Measurements from ENCODE around the gene CRHR2. TPM values are rescaled to one million over a fixed set of nuclear protein-coding genes. Genes with fewer than 3 reads are reported as not detected.

The CRHR2 gene
- total and polyA plus RNA-seq, 12 donors: under 0.01 to 0.03 TPM; not detected in 10

DNA sequence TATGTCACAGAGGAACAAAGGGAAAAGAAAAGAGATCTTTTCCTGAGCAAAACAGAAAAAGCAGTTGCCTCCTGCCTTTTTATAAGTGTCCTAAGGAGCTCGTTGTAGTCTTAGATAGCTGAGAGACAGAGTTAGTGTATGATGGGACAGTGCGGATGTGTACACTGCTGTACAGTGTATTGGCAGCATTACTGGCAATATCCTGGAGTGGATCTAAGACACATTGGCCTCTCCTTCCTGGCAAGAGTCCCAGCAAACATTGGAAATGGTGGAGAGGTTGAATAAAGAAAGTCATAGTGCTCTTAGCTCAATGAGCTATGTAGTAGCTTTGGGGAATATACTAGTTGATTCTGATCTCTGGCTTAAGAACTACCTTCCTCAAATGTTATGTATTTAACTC is 64.9 kb downstream of the CRHR2 start:
- Histone ChIP-seq H3K27ac (no peak overlapping the region), H3K36me3 (replicated peaks in 1 of 2) (peaks cover 0 to 52% of the 10 kb centered on the region in 2 donors), H3K9me3 (replicated peaks in 1 of 3) (no peaks in the 10 kb centered on the region), H3K4me1 (replicated peaks in 1 of 2) (no peaks in the 10 kb centered on the region), H3K27me3 (no peaks in the 10 kb centered on the region), H3K4me3 (no peak overlapping the region)
- no peak for DNase-seq
- TF ChIP-seq, protein P1, sequence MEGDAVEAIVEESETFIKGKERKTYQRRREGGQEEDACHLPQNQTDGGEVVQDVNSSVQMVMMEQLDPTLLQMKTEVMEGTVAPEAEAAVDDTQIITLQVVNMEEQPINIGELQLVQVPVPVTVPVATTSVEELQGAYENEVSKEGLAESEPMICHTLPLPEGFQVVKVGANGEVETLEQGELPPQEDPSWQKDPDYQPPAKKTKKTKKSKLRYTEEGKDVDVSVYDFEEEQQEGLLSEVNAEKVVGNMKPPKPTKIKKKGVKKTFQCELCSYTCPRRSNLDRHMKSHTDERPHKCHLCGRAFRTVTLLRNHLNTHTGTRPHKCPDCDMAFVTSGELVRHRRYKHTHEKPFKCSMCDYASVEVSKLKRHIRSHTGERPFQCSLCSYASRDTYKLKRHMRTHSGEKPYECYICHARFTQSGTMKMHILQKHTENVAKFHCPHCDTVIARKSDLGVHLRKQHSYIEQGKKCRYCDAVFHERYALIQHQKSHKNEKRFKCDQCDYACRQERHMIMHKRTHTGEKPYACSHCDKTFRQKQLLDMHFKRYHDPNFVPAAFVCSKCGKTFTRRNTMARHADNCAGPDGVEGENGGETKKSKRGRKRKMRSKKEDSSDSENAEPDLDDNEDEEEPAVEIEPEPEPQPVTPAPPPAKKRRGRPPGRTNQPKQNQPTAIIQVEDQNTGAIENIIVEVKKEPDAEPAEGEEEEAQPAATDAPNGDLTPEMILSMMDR (IDR thresholded peaks at IDR 0.05): no peak
- TF ChIP-seq POLR2A (IDR thresholded peaks at IDR 0.05): no peak
- 84 to 91% (median 87%) methylated on average over 2 of the region's 2 CpGs for WGBS, 4 donors
- intact Hi-C loops (cut with DNase I): no loop called here

DNA sequence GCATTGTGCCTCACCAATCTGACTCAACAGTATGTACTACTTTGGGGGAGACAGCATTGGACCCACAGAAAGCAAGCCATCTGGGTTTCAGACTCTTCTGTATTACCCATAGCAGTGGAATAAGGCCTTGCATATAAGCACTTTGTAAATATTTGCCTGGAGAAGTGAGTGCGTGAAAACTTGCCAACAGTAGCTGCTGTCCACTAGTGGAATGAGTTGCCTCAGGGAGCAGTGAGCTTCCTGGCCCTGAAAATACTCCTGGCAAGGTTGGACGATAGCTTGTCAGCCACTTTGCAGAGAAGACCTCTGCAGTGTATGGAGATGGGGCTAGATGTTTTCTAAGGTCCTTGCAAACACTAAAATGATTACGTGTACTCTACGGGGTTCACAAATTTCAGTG is 65.9 kb downstream of the CRHR2 start:
- no peak for DNase-seq
- no peak for TF ChIP-seq POLR2A (IDR thresholded peaks at IDR 0.05)
- TF ChIP-seq, protein P1 (IDR thresholded peaks at IDR 0.05): no peak
- Histone ChIP-seq H3K27me3 (no peaks in the 10 kb centered on the region), H3K4me3 (no peak overlapping the region), H3K4me1 (replicated peaks in 1 of 2) (no peaks in the 10 kb centered on the region), H3K27ac (no peak overlapping the region), H3K36me3 (replicated peaks in 1 of 2) (peaks cover 0 to 51% of the 10 kb centered on the region in 2 donors), H3K9me3 (replicated peaks in 1 of 3) (no peaks in the 10 kb centered on the region)
- WGBS, 4 donors: 94 to 97% (median 95%) methylated on average over 4 of the region's 4 CpGs
- intact Hi-C loops (cut with DNase I): no loop called here

DNA sequence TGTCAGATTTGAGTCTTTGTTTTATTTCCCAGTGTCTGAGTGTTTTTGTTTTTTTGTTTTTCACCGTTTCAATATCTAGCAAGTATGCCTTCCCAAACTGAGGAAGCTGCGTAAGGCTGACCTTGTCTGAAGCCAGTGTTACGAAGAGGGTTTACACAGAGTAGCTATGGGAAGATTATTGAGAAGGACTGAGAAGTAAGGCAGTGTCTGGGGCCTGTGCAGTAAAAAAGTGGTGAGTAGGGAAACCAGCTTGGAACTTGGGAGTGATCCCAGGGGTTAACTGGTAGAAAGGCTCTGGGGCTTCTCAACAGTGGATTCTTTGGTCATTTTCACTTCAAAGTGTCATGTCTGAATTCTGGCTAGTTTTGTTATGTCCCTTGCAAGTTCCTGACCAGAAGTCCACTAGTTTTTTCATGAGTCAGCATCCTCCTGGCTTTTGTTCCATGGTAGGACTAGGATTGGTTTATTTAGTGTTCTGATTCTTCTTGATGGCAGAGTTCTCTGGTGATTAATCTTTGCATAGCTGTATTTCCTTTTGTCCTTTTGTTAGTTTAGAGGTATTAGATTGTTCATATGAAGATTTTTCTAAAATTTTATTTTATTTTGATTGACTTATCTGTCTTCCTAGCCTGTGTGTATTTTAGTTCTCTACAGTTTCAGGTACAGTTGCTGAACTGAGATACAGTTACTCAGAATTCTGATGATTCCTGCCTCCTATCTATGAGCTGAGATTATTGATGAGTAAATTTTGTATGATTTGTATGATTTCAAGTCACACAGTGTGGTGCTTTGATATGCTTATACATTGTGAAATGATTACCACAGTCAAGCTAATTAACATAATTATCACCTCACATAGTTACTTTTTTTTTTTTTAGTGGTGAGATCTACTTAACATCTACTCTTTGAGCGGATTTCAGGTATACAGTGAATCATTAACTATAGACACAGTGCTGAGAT is 68.6 kb downstream of the CRHR2 start:
- no peak for TF ChIP-seq POLR2A (IDR thresholded peaks at IDR 0.05)
- Histone ChIP-seq H3K9me3 (replicated peaks in 1 of 3) (no peaks in the 10 kb centered on the region), H3K4me1 (replicated peaks in 1 of 2) (no peaks in the 10 kb centered on the region), H3K27me3 (no peaks in the 10 kb centered on the region), H3K36me3 (replicated peaks in 1 of 2) (peaks cover 0 to 61% of the 10 kb centered on the region in 2 donors), H3K4me3 (no peak overlapping the region), H3K27ac (no peak overlapping the region)
- 94 to 97% (median 96%) methylated on average over 4 of the region's 4 CpGs for WGBS, 4 donors
- DNase-seq: no peak
- intact Hi-C loops (cut with DNase I): no loop called here

DNA sequence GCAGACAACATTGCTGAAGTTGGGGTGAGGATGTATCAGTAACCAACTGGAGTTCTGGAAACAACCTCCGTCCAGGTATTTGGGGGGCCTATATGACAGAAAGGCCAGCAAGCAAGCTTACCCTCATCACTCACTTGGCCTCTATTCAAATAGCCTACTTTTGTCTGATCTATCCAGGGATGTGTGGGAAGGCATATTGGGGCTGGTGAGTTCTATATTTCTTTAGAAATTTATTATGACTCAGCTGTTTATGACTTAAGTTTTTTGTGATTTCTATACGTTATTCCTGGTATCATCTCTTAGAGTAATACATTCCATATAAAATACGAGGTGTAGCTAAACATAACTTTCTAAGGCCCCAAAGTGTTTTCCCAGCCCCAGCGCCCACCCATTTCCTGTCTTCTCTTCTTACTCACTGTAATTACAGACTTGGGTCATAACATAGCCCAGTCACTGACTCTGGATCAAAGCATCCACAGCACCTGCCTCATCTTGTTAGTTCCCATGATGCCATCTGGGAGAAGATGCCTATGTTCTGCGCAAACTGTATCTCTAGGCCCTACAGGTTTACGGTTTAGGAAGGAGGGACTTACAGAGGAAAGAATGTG is 69.5 kb downstream of the CRHR2 start:
- no peak overlapping the region for H3K27ac ChIP-seq
- H3K27me3 ChIP-seq: no peaks in the 10 kb centered on the region
- TF ChIP-seq, protein P1 (IDR thresholded peaks at IDR 0.05): no peak
- no peak for TF ChIP-seq POLR2A (IDR thresholded peaks at IDR 0.05)
- DNase-seq: no peak
- peaks cover 0 to 68% of the 10 kb centered on the region in 2 donors for H3K36me3 ChIP-seq (replicated peaks in 1 of 2)
- WGBS, 4 donors: 81 to 95% (median 92%) methylated on average over 6 of the region's 6 CpGs
- intact Hi-C loops (cut with DNase I): no loop called here
- no peaks in the 10 kb centered on the region for H3K4me1 ChIP-seq (replicated peaks in 1 of 2)
- H3K9me3 ChIP-seq (replicated peaks in 1 of 3): no peaks in the 10 kb centered on the region
- H3K4me3 ChIP-seq: no peak overlapping the region
